GM10248 (cell line): ENCODE measurements around the gene ENOX1.

Experiments used
- CTCF ChIA-PET: fragments of 300-600 bp; sonication (Branson Sonifier 250); formaldehyde crosslinking; extraction: SDS; loops from one replicate; lab custom pipeline; 2021; ENCODE audit warnings: antibody characterized with exemption; lab: Yijun Ruan, JAX
- POLR2A ChIA-PET: fragments of 350-650 bp; sonication (Branson Sonifier 250); formaldehyde crosslinking; extraction: SDS; loops from one replicate; lab custom pipeline; 2020; ENCODE audit warnings: antibody characterized with exemption; lab: Yijun Ruan, JAX
- DNase-seq: peaks from one replicate; pipeline ENCODE4 v3.0.0; 2012; ENCODE audit errors: extremely low spot score
- CTCF ChIP-seq: IDR thresholded peaks from 2 replicates; pipeline ENCODE4 v1.5.1; 2012; ENCODE audit warnings: mild to moderate bottlenecking, low read depth; ENCODE audit errors: extremely low read depth, missing control alignments, control extremely low read depth

The ENOX1 gene

GRCh38 chr13:43362556-43362955 lies 424.2 kb downstream of the ENOX1 start:
- ChIA-PET POLR2A (no interaction called here), CTCF (no interaction called here)
- no peak for TF ChIP-seq CTCF
- no peak for DNase-seq

GRCh38 chr13:43360892-43361610 lies 425.7 kb downstream of the ENOX1 start:
- CTCF ChIA-PET, result interaction anchor here (1.6 kb wide), 1 partner anchor 10 kb away, joined by 3 read pairs; no protein-coding TSS in a partner anchor
- DNase-seq, result no peak
- POLR2A ChIA-PET, result no interaction called here
- TF ChIP-seq CTCF, result no peak

GRCh38 chr13:43360171-43360570 lies 426.6 kb downstream of the ENOX1 start:
- ChIA-PET POLR2A (no interaction called here), CTCF (interaction anchor here (1.6 kb wide), 1 partner anchor 9 kb away, joined by 3 read pairs; no protein-coding TSS in a partner anchor)
- DNase-seq, result no peak
- no peak for TF ChIP-seq CTCF

- DNase-seq, result no peak
- CTCF ChIA-PET, result interaction anchor here (1.6 kb wide), 1 partner anchor 9 kb away, joined by 3 read pairs; no protein-coding TSS in a partner anchor
- POLR2A ChIA-PET, result interaction anchor here (0.7 kb wide), 1 partner anchor 165 kb away, joined by 3 read pairs; no protein-coding TSS in a partner anchor
- TF ChIP-seq CTCF, result no peak
These were observed 427.2 kb downstream of the ENOX1 start for GRCh38 chr13:43359536-43359935.

- ChIA-PET POLR2A (no interaction called here), CTCF (no interaction called here)
- no peak for TF ChIP-seq CTCF
- no peak for DNase-seq
These were observed 429.2 kb downstream of the ENOX1 start for GRCh38 chr13:43357564-43357963.

GRCh38 chr13:43356567-43356966 lies 430.2 kb downstream of the ENOX1 start:
- no peak for TF ChIP-seq CTCF
- ChIA-PET CTCF (no interaction called here), POLR2A (no interaction called here)
- DNase-seq, result no peak
